OCI-LY3 (cell line): Measurements from ENCODE around the gene IGFL2.
"Not testable (repeated sequence)": the region's sequence is repeated elsewhere in the genome, so short reads cannot be mapped to it uniquely, and the experiment has no call there.

Source experiments
- H2AFZ ChIP-seq: fragments of 200-600, 300-600 bp; shearing (Covaris generic); 2 replicates; pipeline ENCODE4 v1.6.0; 2014; ENCODE audit warnings: antibody characterized with exemption, low read depth, low read length
- H3K27ac ChIP-seq: fragments of 200-600, 300-600 bp; sonication (generic); 2 replicates; pipeline ENCODE4 v1.5.1; 2014; ENCODE audit warnings: mild to moderate bottlenecking, low read length, moderate library complexity, mixed read lengths
- H3K27me3 ChIP-seq: fragments of 200-600, 300-600 bp; sonication (generic); 2 replicates; pipeline ENCODE4 v1.6.1; 2014; ENCODE audit warnings: low read depth, low read length, mixed read lengths
- H3K36me3 ChIP-seq: fragments of 200-600, 300-600 bp; sonication (generic); replicated peaks from 2 replicates; pipeline ENCODE3; 2014; ENCODE audit warnings: low read depth, low read length, mixed read lengths
- H3K4me1 ChIP-seq: fragments of 300-600, 200-600 bp; sonication (generic); 2 replicates; pipeline ENCODE4 v1.6.1; 2014; ENCODE audit warnings: low read length, mixed read lengths
- H3K4me2 ChIP-seq: fragments of 200-600, 300-600 bp; sonication (generic); 2 replicates; pipeline ENCODE4 v1.6.1; 2014; ENCODE audit warnings: low read length, mixed read lengths
- H3K4me3 ChIP-seq: fragments of 300-600, 200-600 bp; sonication (generic); 2 replicates; pipeline ENCODE4 v1.5.1; 2014; ENCODE audit warnings: antibody characterized with exemption, mild to moderate bottlenecking, low read length, moderate library complexity
- H3K79me2 ChIP-seq: fragments of 300-600, 200-600 bp; shearing (Covaris generic); 2 replicates; pipeline ENCODE4 v1.6.1; 2014; ENCODE audit warnings: mild to moderate bottlenecking, low read length, mixed read lengths
- H3K9ac ChIP-seq: fragments of 300-600, 200-600 bp; shearing (Covaris generic); 2 replicates; pipeline ENCODE4 v1.6.0; 2014; ENCODE audit warnings: mild to moderate bottlenecking, low read length, moderate library complexity
- H3K9me3 ChIP-seq: fragments of 200-600, 300-600 bp; shearing (Covaris generic); 2 replicates; pipeline ENCODE4 v1.6.1; 2014; ENCODE audit warnings: low read length, mixed read lengths; ENCODE audit not compliant: insufficient read depth
- H4K20me1 ChIP-seq: fragments of 200-600, 300-600 bp; sonication (generic); 2 replicates; pipeline ENCODE4 v1.6.1; 2016; ENCODE audit warnings: low read length, mixed read lengths; ENCODE audit not compliant: insufficient read depth
- EZH2phosphoT487 ChIP-seq: fragments of 200-600 bp; shearing (Covaris generic); IDR thresholded peaks from 2 replicates; pipeline ENCODE4 v1.6.1; 2018; ENCODE audit warnings: antibody characterized with exemption, mixed run types, low read depth
- TF ChIP-seq, protein P1 (sequence below): fragments of 200-600, 300-600 bp; sonication (generic); IDR thresholded peaks from 2 replicates; pipeline ENCODE4 v1.5.1; 2014; ENCODE audit warnings: antibody characterized with exemption, low read length, low read depth

IGFL2 gene

DNA sequence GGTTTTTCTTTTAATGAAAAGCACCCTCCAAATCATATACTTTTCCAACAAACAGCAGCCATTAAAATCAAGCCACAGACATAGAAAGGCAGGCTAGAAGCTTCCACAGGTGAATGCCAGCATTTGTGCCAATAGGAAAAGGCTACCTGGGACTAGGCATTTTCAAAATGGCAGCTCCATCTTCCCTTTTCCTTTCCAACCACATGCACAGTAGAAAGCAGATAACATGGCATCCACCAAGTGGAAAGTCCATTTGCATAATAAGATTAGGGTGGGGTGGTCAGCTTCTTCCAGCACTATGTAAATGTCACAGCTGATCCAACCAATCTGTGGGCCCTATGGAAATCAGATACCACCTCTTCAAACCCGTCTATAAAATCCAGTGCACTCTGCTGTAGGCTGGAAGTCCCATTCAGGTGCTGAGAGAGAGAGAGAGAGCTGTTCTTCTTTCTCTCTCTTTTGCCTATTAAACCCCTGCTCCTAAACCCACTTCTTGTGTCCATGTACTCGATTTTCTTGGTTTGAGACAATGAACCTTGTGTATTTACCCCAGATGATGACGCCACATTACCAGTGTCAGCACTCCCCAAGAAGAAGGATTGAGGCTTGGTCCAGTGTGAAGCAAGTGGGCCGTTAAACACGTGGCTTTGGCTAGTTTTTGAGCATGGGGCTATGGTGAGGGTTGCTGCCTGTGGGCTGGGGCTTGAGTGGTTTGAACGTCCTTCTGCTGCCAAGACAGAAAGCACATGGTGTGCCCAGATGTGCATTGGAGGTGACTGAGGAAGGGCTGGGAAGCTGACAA lies 57.3 kb downstream of the IGFL2 start:
- H3K4me1 ChIP-seq = no peaks in the 10 kb centered on the region

GRCh38 chr19:46206176-46206575 lies 58.1 kb downstream of the IGFL2 start:
- Histone ChIP-seq H2AFZ (no peak overlapping the region), H3K9me3 (no peaks in the 10 kb centered on the region), H3K4me1 (no peaks in the 10 kb centered on the region), H3K27me3 (peaks cover 57% of the 10 kb centered on the region), H3K4me3 (no peak overlapping the region), H3K79me2 (no peaks in the 10 kb centered on the region), H3K4me2 (no peak overlapping the region), H3K27ac (no peak overlapping the region), H4K20me1 (no peaks in the 10 kb centered on the region), H3K36me3 (no peaks in the 10 kb centered on the region), H3K9ac (no peak overlapping the region)
- TF ChIP-seq, protein P1, sequence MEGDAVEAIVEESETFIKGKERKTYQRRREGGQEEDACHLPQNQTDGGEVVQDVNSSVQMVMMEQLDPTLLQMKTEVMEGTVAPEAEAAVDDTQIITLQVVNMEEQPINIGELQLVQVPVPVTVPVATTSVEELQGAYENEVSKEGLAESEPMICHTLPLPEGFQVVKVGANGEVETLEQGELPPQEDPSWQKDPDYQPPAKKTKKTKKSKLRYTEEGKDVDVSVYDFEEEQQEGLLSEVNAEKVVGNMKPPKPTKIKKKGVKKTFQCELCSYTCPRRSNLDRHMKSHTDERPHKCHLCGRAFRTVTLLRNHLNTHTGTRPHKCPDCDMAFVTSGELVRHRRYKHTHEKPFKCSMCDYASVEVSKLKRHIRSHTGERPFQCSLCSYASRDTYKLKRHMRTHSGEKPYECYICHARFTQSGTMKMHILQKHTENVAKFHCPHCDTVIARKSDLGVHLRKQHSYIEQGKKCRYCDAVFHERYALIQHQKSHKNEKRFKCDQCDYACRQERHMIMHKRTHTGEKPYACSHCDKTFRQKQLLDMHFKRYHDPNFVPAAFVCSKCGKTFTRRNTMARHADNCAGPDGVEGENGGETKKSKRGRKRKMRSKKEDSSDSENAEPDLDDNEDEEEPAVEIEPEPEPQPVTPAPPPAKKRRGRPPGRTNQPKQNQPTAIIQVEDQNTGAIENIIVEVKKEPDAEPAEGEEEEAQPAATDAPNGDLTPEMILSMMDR = no peak
- no peak for TF ChIP-seq EZH2phosphoT487

More for the DNA sequence above, 57.3 kb downstream of the IGFL2 start:
- Histone ChIP-seq H4K20me1 (no peaks in the 10 kb centered on the region), H3K9ac (no peak overlapping the region), H3K27me3 (peaks cover 61% of the 10 kb centered on the region), H2AFZ (no peak overlapping the region), H3K4me3 (no peak overlapping the region), H3K27ac (no peak overlapping the region), H3K4me2 (no peak overlapping the region), H3K9me3 (no peaks in the 10 kb centered on the region), H3K79me2 (no peaks in the 10 kb centered on the region), H3K36me3 (no peaks in the 10 kb centered on the region)
- TF ChIP-seq, protein P1 = no peak
- no peak for TF ChIP-seq EZH2phosphoT487

DNA sequence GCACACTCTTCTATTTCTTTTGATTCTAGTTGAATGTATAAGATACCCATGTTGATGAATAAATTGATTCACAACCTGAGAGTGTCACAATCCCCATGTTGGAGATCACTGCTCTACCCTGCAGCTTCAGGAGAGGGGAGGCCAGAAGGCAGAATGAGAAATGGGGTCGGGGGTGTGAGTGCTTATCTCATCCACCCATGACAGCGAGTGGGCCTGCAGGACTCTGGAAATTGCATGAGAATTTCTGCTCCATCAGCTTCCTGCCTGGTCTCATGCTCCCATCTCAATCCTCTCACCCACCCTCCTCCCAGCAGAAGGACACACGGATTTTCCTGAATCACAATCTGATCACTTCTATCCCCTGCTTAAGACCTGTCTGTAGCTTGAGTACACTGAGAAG lies 58.6 kb downstream of the IGFL2 start:
- Histone ChIP-seq H3K4me1 (no peaks in the 10 kb centered on the region), H4K20me1 (no peaks in the 10 kb centered on the region), H2AFZ (no peak overlapping the region), H3K36me3 (no peaks in the 10 kb centered on the region), H3K9ac (no peak overlapping the region), H3K4me3 (no peak overlapping the region), H3K27me3 (peaks cover 56% of the 10 kb centered on the region), H3K4me2 (no peak overlapping the region), H3K27ac (no peak overlapping the region), H3K79me2 (no peaks in the 10 kb centered on the region), H3K9me3 (no peaks in the 10 kb centered on the region)
- no peak for TF ChIP-seq EZH2phosphoT487
- TF ChIP-seq, protein P1 = no peak

GRCh38 chr19:46207858-46208257 lies 59.8 kb downstream of the IGFL2 start:
- not testable (repeated sequence) for H3K36me3 ChIP-seq, H2AFZ ChIP-seq, H3K79me2 ChIP-seq, H3K4me2 ChIP-seq, H3K9ac ChIP-seq, H3K4me3 ChIP-seq, H3K4me1 ChIP-seq, H3K9me3 ChIP-seq, H4K20me1 ChIP-seq, H3K27ac ChIP-seq
- H3K27me3 ChIP-seq = peaks cover 55% of the 10 kb centered on the region
